ENCODE measurements around the gene FOXE3. TPM values are rescaled to one million over a fixed set of nuclear protein-coding genes. Genes with fewer than 3 reads are reported as not detected.

The FOXE3 gene
- total and polyA plus RNA-seq, 4 donors, result not detected

- Histone ChIP-seq H3K9ac (ENCODE audit: low read depth in 1 of 2, low read length in 2 of 2) (no peak overlapping the region), H3K27me3 (ENCODE audit: control insufficient read depth in 4 of 4, insufficient read depth in 4 of 4, low read length in 3 of 4) (peaks cover 0 to 14% (median 3%) of the 10 kb centered on the region in 4 donors)
Measured at GRCh38 chr1:47438165-47439016, 22.3 kb downstream of the FOXE3 start.

DNA sequence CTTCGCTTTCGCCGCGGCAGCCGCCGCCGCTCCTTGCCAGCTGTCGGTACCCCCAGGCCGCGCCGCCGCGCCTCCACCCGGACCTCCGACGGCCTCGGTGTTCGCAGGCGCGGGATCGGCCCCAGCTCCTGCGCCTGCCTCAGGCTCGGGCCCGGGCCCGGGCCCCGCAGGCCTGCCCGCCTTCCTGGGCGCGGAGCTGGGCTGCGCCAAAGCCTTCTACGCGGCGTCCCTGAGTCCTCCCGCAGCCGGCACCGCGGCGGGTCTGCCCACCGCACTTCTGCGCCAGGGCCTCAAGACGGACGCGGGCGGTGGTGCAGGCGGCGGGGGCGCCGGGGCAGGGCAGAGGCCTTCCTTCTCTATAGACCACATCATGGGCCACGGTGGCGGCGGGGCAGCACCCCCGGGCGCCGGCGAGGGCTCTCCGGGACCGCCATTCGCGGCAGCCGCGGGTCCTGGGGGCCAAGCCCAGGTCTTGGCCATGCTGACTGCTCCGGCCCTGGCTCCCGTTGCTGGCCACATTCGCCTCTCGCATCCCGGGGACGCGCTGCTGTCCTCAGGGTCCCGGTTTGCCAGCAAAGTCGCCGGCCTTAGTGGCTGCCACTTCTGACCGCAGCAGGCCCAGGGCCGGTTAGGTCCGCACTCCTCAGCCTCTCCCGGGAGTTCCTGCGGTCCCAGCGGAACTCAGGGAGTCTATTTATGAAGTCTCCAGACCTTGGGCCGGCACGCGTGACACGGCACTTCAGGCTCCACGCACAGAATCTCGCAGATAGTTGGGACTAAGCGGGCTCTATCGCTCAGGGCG lies 23.1 kb downstream of the FOXE3 start:
- DNase-seq (ENCODE audit: low spot score), result no peak
- H3K27ac ChIP-seq (ENCODE audit: low read depth in 1 of 2, low read length in 2 of 2), result no peak overlapping the region
- peaks cover 0 to 3% (median 1%) of the 10 kb centered on the region in 4 donors for H3K9me3 ChIP-seq (ENCODE audit: control insufficient read depth in 4 of 4, low read length in 3 of 4)
- H3K27me3 ChIP-seq (ENCODE audit: control insufficient read depth in 4 of 4, insufficient read depth in 4 of 4, low read length in 3 of 4), result peaks cover 0 to 14% (median 6%) of the 10 kb centered on the region in 4 donors
- H3K9ac ChIP-seq (ENCODE audit: low read depth in 1 of 2, low read length in 2 of 2), result no peak overlapping the region
- H3K36me3 ChIP-seq (ENCODE audit: control insufficient read depth in 4 of 4, insufficient read depth in 3 of 4, low read depth in 1 of 4, low read length in 3 of 4), result no peaks in the 10 kb centered on the region
- TF ChIP-seq EGR1 (IDR thresholded peaks at IDR 0.05; ENCODE audit: low read depth in 2 of 2), result no peak
- TF ChIP-seq ATF3 (IDR thresholded peaks at IDR 0.05), result no peak
- no peak for TF ChIP-seq CTCF (IDR thresholded peaks at IDR 0.05; ENCODE audit: low read depth, low read length, missing input control)
- TF ChIP-seq SP1 (IDR thresholded peaks at IDR 0.05), result no peak
- TF ChIP-seq YY1 (IDR thresholded peaks at IDR 0.05), result no peak
- TF ChIP-seq NR2F2 (IDR thresholded peaks at IDR 0.05), result no peak
- TF ChIP-seq HNF4G (IDR thresholded peaks at IDR 0.05), result no peak
- TF ChIP-seq, protein P1, sequence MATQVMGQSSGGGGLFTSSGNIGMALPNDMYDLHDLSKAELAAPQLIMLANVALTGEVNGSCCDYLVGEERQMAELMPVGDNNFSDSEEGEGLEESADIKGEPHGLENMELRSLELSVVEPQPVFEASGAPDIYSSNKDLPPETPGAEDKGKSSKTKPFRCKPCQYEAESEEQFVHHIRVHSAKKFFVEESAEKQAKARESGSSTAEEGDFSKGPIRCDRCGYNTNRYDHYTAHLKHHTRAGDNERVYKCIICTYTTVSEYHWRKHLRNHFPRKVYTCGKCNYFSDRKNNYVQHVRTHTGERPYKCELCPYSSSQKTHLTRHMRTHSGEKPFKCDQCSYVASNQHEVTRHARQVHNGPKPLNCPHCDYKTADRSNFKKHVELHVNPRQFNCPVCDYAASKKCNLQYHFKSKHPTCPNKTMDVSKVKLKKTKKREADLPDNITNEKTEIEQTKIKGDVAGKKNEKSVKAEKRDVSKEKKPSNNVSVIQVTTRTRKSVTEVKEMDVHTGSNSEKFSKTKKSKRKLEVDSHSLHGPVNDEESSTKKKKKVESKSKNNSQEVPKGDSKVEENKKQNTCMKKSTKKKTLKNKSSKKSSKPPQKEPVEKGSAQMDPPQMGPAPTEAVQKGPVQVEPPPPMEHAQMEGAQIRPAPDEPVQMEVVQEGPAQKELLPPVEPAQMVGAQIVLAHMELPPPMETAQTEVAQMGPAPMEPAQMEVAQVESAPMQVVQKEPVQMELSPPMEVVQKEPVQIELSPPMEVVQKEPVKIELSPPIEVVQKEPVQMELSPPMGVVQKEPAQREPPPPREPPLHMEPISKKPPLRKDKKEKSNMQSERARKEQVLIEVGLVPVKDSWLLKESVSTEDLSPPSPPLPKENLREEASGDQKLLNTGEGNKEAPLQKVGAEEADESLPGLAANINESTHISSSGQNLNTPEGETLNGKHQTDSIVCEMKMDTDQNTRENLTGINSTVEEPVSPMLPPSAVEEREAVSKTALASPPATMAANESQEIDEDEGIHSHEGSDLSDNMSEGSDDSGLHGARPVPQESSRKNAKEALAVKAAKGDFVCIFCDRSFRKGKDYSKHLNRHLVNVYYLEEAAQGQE (IDR thresholded peaks at IDR 0.05), result no peak
- TF ChIP-seq JUND (IDR thresholded peaks at IDR 0.05), result no peak
- no peak for TF ChIP-seq FOXA1 (IDR thresholded peaks at IDR 0.05)
- TF ChIP-seq FOXA2 (IDR thresholded peaks at IDR 0.05), result no peak
- TF ChIP-seq HNF4A (conservative IDR thresholded peaks at IDR 0.05), result no peak
- no peak for TF ChIP-seq TAF1 (conservative IDR thresholded peaks at IDR 0.05)
- no peak for TF ChIP-seq ZBTB33 (IDR thresholded peaks at IDR 0.05)
- TF ChIP-seq MAX (IDR thresholded peaks at IDR 0.05), result no peak
- TF ChIP-seq RAD21 (IDR thresholded peaks at IDR 0.05), result no peak
- no peak for TF ChIP-seq GABPA (IDR thresholded peaks at IDR 0.05 in 1 of 2, conservative IDR thresholded peaks at IDR 0.05 in 1 of 2)
- peak overlapping the region in 1 of 3 donors; percentile 3 for H3K4me3 ChIP-seq (ENCODE audit: low read depth in 1 of 3, low read length in 3 of 3)
- peaks cover 5 to 22% (median 15%) of the 10 kb centered on the region in 4 donors for H3K4me1 ChIP-seq (ENCODE audit: control insufficient read depth in 4 of 4, insufficient read depth in 4 of 4, low read length in 3 of 4)
- WGBS, result 37% methylated on average over 86 of the region's 86 CpGs

More at GRCh38 chr1:47438165-47439016, 22.3 kb downstream of the FOXE3 start:
- H3K9me3 ChIP-seq (ENCODE audit: control insufficient read depth in 4 of 4, low read length in 3 of 4), result no peaks in the 10 kb centered on the region
- TF ChIP-seq SP1 (IDR thresholded peaks at IDR 0.05), result no peak
- no peak for TF ChIP-seq GABPA (IDR thresholded peaks at IDR 0.05 in 1 of 2, conservative IDR thresholded peaks at IDR 0.05 in 1 of 2)
- TF ChIP-seq RXRA (IDR thresholded peaks at IDR 0.05), result no peak
- peak overlapping the region in 2 of 3 donors; percentile 41 to 65 for H3K4me3 ChIP-seq (ENCODE audit: low read depth in 1 of 3, low read length in 3 of 3)
- H3K36me3 ChIP-seq (ENCODE audit: control insufficient read depth in 4 of 4, insufficient read depth in 3 of 4, low read depth in 1 of 4, low read length in 3 of 4), result no peaks in the 10 kb centered on the region
- peaks cover 5 to 23% (median 15%) of the 10 kb centered on the region in 4 donors for H3K4me1 ChIP-seq (ENCODE audit: control insufficient read depth in 4 of 4, insufficient read depth in 4 of 4, low read length in 3 of 4)
- 8% methylated on average over 117 of the region's 117 CpGs for WGBS
- no peak for DNase-seq (ENCODE audit: low spot score)
- H3K27ac ChIP-seq (ENCODE audit: low read depth in 1 of 2, low read length in 2 of 2), result no peak overlapping the region
